Measurements from ENCODE around the gene DPAGT1.
"Not testable (repeated sequence)": the region's sequence is repeated elsewhere in the genome, so short reads cannot be mapped to it uniquely, and the experiment has no call there.

DPAGT1 gene

DNA sequence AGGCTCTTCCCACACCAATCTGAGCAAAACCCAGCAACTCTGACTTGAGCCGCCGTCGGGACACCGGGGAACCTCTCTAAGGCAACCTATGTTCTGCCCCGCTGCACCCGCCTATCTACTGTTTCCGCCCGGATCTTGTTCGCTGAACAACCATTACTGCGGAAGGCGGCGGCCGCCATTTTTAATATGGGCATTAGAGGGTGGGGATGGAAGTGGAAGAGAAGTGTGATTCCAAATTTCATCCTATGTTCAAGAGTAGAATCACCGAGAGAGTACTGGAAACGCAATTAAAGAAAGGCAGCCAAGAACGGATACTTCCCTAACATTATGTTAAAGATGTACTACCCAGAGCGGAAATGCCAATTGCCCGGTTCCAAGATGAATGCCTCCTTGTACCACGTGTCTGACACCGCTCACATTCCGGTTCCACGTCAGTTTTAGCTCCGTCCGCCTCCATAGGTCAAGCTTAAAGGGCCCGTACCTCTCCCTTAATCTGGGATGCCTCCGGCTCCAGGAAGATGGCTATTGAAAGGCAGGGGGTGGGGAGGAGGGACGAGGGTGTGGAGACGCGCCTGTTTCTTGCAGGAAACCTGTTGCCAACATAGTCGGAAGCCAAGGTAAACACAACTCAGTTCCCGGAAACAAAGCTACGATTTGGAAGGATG lies at the start of gene DPAGT1:
Gene DPAGT1, minus strand, starts transcription at position 95 of the 665 bp plus-strand sequence. CDS start 198 bp downstream, outside the sequence.
- peak; percentile 89 for DNase-seq

GRCh38 chr11:119149786-119150275 lies 48.2 kb upstream of the DPAGT1 start:
- no peak for DNase-seq

DNA sequence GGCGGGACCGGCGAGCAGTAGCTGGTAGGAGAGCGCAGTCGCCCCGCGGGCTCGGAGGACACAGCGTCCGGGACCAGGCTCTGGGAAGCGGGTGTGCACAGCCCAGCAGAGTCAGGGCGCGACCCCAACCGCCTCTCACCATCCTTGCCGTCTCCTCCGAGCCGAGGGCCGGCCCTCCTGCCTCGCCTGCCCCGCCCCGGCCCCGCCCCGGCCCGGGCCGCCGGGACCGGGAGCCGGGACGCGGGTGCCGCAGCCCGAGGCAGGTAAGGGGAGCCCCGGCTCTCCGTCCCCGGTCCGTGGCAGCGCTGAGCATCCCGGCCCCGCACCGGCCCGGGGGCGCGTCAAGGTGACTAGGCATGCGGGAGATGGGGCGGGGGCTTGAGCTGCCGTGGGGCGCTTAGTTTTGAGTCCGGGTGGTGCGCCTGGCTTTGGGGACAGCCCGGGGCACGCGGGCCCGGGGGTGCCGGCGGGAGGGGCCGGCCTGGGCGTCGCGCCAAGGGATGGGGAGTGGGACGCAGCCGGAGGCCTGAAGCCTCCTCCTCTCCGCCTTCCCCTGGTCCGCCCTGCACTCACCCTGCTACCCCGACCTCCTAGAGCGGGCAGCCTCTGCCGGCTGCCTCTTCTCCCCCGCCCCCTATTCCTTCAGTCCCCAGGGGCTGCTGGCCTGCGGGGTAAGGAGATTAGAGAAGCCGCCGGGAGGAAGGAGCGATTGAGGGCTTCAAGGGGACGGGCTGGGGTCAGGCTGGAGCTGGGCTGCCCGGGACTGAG lies 47.5 kb upstream of the DPAGT1 start, which contains the start of gene ABCG4:
Gene ABCG4, plus strand, starts transcription at position 35 of the 768 bp plus-strand sequence. CDS start 914 bp downstream, outside the sequence.
- no peak for DNase-seq

- no peak for DNase-seq
These were observed 47.0 kb upstream of the DPAGT1 start for GRCh38 chr11:119148720-119149017.

DNA sequence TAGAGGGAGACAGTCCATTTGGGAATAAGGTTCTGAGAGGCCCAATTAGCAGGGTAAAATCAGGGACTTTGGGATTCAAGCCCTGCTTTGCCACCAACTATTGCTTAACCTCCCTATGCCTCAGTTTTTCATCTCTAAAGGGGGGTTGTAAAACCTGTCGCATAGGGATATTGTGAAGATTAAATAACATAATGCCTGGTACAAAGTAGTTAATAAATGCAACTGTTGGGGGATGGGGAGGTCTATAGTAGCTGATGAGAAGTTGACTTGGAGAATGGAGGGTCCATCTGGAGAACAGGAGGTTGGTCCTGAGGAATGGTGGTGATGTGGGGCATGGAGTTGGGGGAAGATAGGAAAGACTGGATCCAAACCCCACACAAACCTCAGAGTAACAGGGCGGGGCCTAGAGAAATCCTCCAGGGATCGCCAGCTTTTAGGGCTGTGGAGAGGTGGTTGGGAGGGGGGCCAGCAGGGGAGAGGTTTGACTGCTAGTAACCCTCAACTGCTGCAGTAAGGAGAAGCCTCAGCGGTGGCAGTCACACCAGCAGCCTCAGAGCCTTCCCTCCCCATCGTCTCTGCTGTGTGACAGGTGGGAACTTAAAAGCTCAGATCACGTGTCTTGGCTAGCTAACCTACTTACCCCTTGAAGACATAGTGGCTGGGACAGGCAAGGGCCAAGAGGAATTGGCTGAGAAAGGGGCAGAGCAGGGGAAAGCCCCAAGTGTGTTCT lies 46.1 kb upstream of the DPAGT1 start:
- no peak for DNase-seq

DNA sequence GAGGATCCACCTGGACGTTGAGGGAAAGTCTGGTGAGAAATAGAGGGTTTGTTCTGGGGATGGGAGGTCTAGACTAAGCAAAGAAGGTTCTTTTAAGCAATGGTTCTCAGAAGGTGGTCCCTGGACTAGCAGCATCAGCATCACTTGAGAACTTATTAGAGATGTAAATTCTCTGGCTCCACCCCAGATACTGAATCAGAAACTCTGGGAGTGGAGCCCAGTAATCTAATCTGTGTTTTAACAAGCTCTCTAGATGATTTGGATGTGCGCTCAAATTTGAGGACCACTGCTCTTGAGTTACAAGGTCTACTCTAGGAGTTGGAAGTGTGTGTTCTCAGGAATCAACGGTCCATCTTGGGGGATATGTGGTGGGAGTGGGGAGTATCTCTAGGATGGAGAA lies 43.9 kb upstream of the DPAGT1 start:
- no peak for DNase-seq

DNA sequence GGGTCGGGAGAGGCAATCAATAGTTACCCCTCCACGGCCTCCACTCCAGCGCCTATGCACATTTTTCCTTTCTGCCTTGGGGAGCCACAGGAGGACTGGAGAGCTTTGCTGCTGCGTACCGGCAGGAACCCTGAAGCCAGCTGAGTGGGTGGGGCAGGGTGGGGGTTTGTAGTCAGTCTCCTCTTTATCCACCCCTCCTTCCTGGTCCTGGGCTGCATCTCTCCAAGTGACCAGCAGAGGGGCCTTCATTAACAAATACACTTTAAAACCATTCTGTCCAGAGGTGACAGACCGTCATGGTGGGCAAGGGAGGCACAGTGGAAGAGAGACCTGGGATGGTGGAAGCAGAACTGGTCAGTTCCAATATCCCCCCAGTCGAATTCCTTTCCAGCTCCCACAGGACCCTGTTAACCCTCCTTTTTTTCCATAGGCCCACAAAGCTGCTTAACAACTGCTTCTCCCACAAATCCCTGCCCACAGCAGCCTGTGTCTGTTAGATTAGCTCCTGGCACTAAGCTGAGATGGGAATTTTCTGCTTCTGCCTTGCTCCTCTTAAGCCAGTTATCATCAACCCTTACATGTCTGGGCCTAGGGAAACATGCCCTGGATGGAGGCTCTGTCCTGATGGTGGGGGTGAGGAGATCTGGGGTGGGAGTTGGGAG lies 43.3 kb upstream of the DPAGT1 start:
- DNase-seq = peak; percentile 40

GRCh38 chr11:119139276-119139675 lies 37.6 kb upstream of the DPAGT1 start:
- not testable (repeated sequence) for DNase-seq

GRCh38 chr11:119134389-119134978 lies 32.8 kb upstream of the DPAGT1 start:
- DNase-seq = no peak

- no peak for DNase-seq
These were observed 29.0 kb upstream of the DPAGT1 start for GRCh38 chr11:119130662-119131061.

- DNase-seq = no peak
These were observed 25.1 kb upstream of the DPAGT1 start for GRCh38 chr11:119126675-119127268.

- DNase-seq = no peak
These were observed 24.2 kb upstream of the DPAGT1 start for GRCh38 chr11:119125821-119126220.

DNA sequence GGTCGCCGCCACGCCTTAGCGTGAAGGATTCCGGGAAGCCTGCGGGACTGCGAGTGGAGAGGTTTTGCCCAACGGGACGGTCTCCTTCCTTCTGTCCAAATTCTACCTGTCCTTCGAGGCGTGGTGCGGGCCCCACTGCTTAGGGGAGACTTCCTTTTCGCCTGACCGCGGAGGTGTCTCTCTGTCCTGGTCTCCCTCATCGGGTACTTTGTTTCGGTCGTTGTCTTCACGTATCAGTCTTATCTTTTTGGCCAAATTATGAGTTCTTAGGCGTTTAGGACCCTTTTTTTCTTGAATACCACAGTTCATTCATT lies 20.1 kb upstream of the DPAGT1 start:
- no peak for DNase-seq

DNA sequence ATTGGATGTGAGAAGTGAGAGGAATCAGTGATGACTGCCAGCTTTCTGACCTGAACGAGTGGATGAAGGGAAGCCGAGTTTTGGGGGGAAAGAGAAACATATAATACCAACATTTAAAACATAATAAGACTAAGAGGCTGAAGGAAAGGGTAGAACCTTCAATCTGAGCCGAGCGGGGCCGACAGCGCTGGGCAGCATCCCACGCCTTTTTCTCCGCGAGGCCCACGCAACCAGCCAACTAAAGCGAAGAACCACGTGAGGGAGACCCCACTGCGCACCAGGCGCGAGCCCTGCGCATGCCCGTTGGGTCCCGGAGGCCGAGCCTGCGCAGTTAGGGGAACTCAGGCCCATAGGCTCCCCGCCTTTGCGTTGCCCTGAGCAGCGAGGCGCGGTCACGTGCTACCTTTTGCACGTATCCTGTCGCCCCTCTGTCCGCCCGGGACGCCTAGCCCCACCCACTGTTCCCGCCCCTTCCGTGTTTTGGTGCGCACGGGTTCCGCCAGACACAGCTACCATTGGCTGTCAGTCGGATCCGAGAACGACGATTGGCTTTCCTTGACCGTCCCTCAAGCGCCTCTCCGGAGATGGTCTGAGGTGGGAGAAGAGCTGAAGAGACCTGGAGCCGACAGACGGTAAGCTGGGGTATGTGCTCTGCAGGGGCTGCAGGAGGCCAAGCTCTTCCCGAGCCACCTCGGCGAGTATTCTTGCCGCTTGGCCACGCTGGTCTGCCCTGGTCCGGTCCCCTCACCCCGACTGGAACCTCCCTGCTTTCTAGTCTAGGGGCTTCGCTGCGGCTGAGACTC lies 19.6 kb upstream of the DPAGT1 start, which contains the start of gene HINFP:
Gene HINFP, plus strand, starts transcription at position 573 of the 803 bp plus-strand sequence. CDS start 5,365 bp downstream, outside the sequence.
- peak; percentile 100 for DNase-seq

- no peak for DNase-seq
These were observed 19.0 kb upstream of the DPAGT1 start for GRCh38 chr11:119120639-119121007.

GRCh38 chr11:119118946-119119345 lies 17.3 kb upstream of the DPAGT1 start:
- no peak for DNase-seq

- no peak for DNase-seq
These were observed 16.6 kb upstream of the DPAGT1 start for GRCh38 chr11:119118227-119118626.

DNA sequence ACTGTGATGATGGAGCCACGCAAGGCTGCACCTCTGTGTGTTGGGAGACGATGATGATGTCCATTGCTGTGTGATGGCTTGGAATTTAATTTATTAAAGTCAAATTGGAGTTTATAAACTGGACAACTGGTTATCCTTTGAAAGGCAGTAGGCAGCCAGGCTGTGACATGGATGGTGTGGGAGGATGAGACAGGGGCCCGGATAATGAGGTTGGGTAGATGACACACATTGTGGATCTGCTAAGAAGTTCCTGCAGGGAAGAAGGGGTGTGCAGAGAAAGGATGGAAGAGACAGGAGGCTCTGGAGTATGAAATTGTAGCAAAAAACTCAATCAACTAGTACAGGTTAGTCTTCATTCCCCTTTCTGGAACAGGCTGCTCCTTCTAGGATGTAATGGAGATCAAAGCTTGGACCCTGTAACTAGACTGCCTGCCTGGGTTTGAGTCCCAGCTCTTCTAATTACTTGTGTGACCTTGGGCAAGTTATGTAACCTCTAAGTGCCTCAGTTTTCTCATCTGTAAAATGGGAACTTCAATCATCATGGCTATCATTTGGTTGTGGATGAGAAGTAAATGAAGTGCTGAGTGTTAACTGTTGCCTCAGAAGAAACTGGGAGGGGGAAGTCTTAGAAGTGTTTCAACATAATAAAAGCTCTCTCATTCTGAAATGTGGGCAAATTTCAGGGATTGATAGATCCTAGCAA lies 15.5 kb upstream of the DPAGT1 start:
- no peak for DNase-seq

DNA sequence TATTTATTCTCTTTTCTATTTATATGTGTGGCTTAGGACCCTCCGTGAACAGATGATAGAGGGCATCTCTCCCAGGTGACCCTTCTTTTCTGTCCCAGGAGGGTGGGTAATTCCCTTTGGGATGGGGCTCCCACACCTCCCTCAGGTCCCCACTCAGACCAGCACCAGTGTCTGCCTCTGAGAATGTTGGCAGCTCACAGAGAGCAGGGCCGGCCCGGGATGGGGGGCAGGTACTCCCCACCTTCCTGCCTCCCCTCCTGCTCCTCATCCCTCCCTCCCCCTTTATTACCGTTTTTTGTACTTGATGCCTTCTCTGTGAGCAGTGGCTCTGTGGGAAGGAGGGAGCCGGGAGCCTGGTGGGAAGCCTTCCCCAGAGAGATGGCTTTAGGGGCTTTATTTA lies 14.9 kb upstream of the DPAGT1 start:
- no peak for DNase-seq

- DNase-seq = no peak
These were observed 14.6 kb upstream of the DPAGT1 start for GRCh38 chr11:119116235-119116594.

Data from CD4-positive, alpha-beta T cell treated with Interleukin-21 for 1 hour (primary cell).